Neural cell (in vitro differentiated cells): ENCODE results near the gene HOXB9. TPM values are rescaled to one million over a fixed set of nuclear protein-coding genes. Genes with fewer than 3 reads are reported as not detected.

Experiments used
- H2AFZ ChIP-seq: fragments of 200-600, 300-800 bp; sonication (generic), shearing (Covaris generic); 2 replicates; pipeline ENCODE4 v1.6.0; 2014; ENCODE audit warnings: low read depth, mild to moderate bottlenecking, antibody characterized with exemption, low read length, moderate library complexity
- H3F3A ChIP-seq: fragments of 200-600 bp; shearing (Covaris generic); 2 replicates; pipeline ENCODE4 v1.6.1; 2016; ENCODE audit warnings: mild to moderate bottlenecking, moderate library complexity, mixed read lengths, antibody characterized with exemption, low read length; ENCODE audit not compliant: insufficient read depth, poor library complexity, severe bottlenecking
- H3K27ac ChIP-seq: fragments of 200-600, 300-800 bp; sonication (generic), shearing (Covaris generic); 2 replicates; pipeline ENCODE4 v1.5.1; 2014; ENCODE audit warnings: mild to moderate bottlenecking, low read length, moderate library complexity
- H3K27me3 ChIP-seq: fragments of 300-800, 200-600 bp; sonication (generic), shearing (Covaris generic); 2 replicates; pipeline ENCODE4 v1.6.0; 2014; ENCODE audit warnings: mild to moderate bottlenecking, low read depth, low read length, moderate library complexity; ENCODE audit not compliant: insufficient read depth
- H3K36me3 ChIP-seq: fragments of 300-800, 200-600 bp; sonication (generic), shearing (Covaris generic); 2 replicates; pipeline ENCODE4 v1.5.1; 2014; ENCODE audit warnings: mild to moderate bottlenecking, antibody characterized with exemption, low read length, moderate library complexity; ENCODE audit not compliant: insufficient read depth
- H3K4me2 ChIP-seq: fragments of 300-800, 200-600 bp; sonication (generic), shearing (Covaris generic); 2 replicates; pipeline ENCODE4 v1.6.0; 2014; ENCODE audit warnings: mild to moderate bottlenecking, low read length
- H3K4me3 ChIP-seq: fragments of 300-800, 200-600 bp; sonication (generic), shearing (Covaris generic); 2 replicates; pipeline ENCODE4 v1.5.1; 2014; ENCODE audit warnings: mild to moderate bottlenecking, low read length, moderate library complexity
- H3K79me2 ChIP-seq: fragments of 200-600 bp; shearing (Covaris generic); replicated peaks from 2 replicates; pipeline ENCODE4 v1.6.0; 2014; ENCODE audit warnings: mild to moderate bottlenecking, low read length, moderate library complexity; ENCODE audit not compliant: insufficient read depth
- H3K9ac ChIP-seq: fragments of 300-800, 200-600 bp; sonication (generic), shearing (Covaris generic); 2 replicates; pipeline ENCODE4 v1.6.1; 2016; ENCODE audit warnings: mild to moderate bottlenecking, low read length, mixed read lengths
- H3K9me2 ChIP-seq: fragments of 200-600 bp; shearing (Covaris generic); 2 replicates; pipeline ENCODE4 v1.6.1; 2016; ENCODE audit warnings: mild to moderate bottlenecking, low read length, mixed read lengths; ENCODE audit not compliant: insufficient read depth
- H3K9me3 ChIP-seq: fragments of 200-600, 300-800 bp; sonication (generic), shearing (Covaris generic); 2 replicates; pipeline ENCODE4 v1.6.1; 2016; ENCODE audit warnings: mild to moderate bottlenecking, mixed run types, low read length, moderate library complexity, mixed read lengths
- H4K20me1 ChIP-seq: fragments of 200-600 bp; shearing (Covaris generic); 2 replicates; pipeline ENCODE4 v1.6.1; 2016; ENCODE audit warnings: mild to moderate bottlenecking, mixed run types; ENCODE audit not compliant: insufficient read depth
- CTCF ChIP-seq: fragments of 450-650 bp; IDR thresholded peaks from 2 replicates; pipeline ENCODE4 v1.5.1; 2014; ENCODE audit warnings: antibody characterized with exemption, mild to moderate bottlenecking, moderate library complexity; ENCODE audit not compliant: poor library complexity, severe bottlenecking
- EP300 ChIP-seq: fragments of 450-650 bp; conservative IDR thresholded peaks from 2 replicates; pipeline ENCODE4 v1.6.1; 2014; ENCODE audit warnings: antibody characterized with exemption, mild to moderate bottlenecking, moderate library complexity; ENCODE audit not compliant: poor library complexity, severe bottlenecking
- EZH2 ChIP-seq: fragments of 200-600, 300-800 bp; shearing (Covaris generic), sonication (generic); IDR thresholded peaks from 2 replicates; pipeline ENCODE4 v1.6.1; 2014; ENCODE audit warnings: antibody characterized with exemption, low read length, borderline replicate concordance, mild to moderate bottlenecking; ENCODE audit not compliant: insufficient read depth, poor library complexity, severe bottlenecking
- MXI1 ChIP-seq: fragments of 450-650 bp; conservative IDR thresholded peaks from 2 replicates; pipeline ENCODE4 v1.6.1; 2014; ENCODE audit warnings: antibody characterized with exemption, mild to moderate bottlenecking; ENCODE audit not compliant: poor library complexity, severe bottlenecking
- POLR2AphosphoS5 ChIP-seq: IDR thresholded peaks from 2 replicates; pipeline ENCODE4 v1.6.1; 2012
- RAD21 ChIP-seq: fragments of 450-650 bp; conservative IDR thresholded peaks from 2 replicates; pipeline ENCODE4 v1.6.1; 2014; ENCODE audit warnings: antibody characterized with exemption, mild to moderate bottlenecking, moderate library complexity
- REST ChIP-seq: IDR thresholded peaks from 2 replicates; pipeline ENCODE4 v1.6.1; 2012; ENCODE audit warnings: borderline replicate concordance
- SMC3 ChIP-seq: fragments of 450-650 bp; conservative IDR thresholded peaks from 2 replicates; pipeline ENCODE4 v1.6.1; 2014; ENCODE audit warnings: antibody characterized with exemption, mild to moderate bottlenecking, moderate library complexity; ENCODE audit not compliant: poor library complexity
- TAF1 ChIP-seq: IDR thresholded peaks from 2 replicates; pipeline ENCODE4 v1.6.1; 2012; ENCODE audit warnings: low read depth
- polyA plus RNA-seq: library from polyadenylated mRNA; depleted of rRNA; stranded (reverse); fragments of >200 nt; gene quantifications from 2 replicates; pipeline ENCODE4 v1.2.3, GENCODE V29; 2014

The HOXB9 gene
- polyA plus RNA-seq, 1 donor from 2014 or later, result not detected

- Histone ChIP-seq H2AFZ (no peak overlapping the region), H3K9me3 (peaks cover 4% of the 10 kb centered on the region), H3K79me2 (no peaks in the 10 kb centered on the region), H3K27ac (no peak overlapping the region), H3K27me3 (peaks cover 100% of the 10 kb centered on the region), H3K9me2 (no peaks in the 10 kb centered on the region), H3K36me3 (no peaks in the 10 kb centered on the region), H3K4me3 (no peak overlapping the region), H3K4me2 (no peak overlapping the region), H4K20me1 (no peaks in the 10 kb centered on the region), H3F3A (no peaks in the 10 kb centered on the region), H3K9ac (no peak overlapping the region)
- TF ChIP-seq EP300, result no peak
- TF ChIP-seq EZH2, result peak; percentile 34
Measured at GRCh38 chr17:48642059-48642842, 16.1 kb upstream of the HOXB9 start.

- no peaks in the 10 kb centered on the region for H3F3A ChIP-seq
- H3K9me3 ChIP-seq, result peaks cover 4% of the 10 kb centered on the region
- H3K79me2 ChIP-seq, result no peaks in the 10 kb centered on the region
- no peak overlapping the region for H3K9ac ChIP-seq
- no peaks in the 10 kb centered on the region for H3K9me2 ChIP-seq
- no peaks in the 10 kb centered on the region for H4K20me1 ChIP-seq
- no peak overlapping the region for H3K4me2 ChIP-seq
- H3K36me3 ChIP-seq, result no peaks in the 10 kb centered on the region
- TF ChIP-seq TAF1, result no peak
- TF ChIP-seq CTCF, result no peak
- no peak for TF ChIP-seq MXI1
- no peak for TF ChIP-seq EZH2
- no peak for TF ChIP-seq RAD21
- no peak for TF ChIP-seq EP300
- TF ChIP-seq REST, result no peak
- TF ChIP-seq POLR2AphosphoS5, result no peak
- TF ChIP-seq SMC3, result no peak
- no peak overlapping the region for H3K27ac ChIP-seq
- peaks cover 100% of the 10 kb centered on the region for H3K27me3 ChIP-seq
- H3K4me3 ChIP-seq, result no peak overlapping the region
- no peak overlapping the region for H2AFZ ChIP-seq
Measured at GRCh38 chr17:48641541-48642058, 15.4 kb upstream of the HOXB9 start.
